ENCODE data around the gene MYOZ2.

DNA sequence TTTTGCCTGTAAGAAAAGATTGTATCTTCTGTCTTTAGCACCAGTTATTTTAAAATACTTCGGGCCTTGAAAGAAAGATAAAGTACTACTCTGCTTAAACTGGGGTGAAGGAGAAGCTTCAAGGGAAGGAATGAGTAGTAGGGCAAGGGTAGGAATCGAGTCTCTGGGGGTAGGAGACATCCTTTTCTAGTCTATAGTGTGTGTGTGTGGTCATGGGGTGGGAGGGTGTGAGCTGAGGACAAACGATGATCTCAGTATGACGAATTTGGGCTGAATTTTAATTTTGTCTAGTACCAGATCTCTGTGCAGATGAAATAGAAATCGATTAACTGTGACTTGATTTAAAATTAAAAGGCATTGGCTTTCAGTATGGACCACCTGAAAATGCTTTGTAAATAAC, 3.3 kb upstream of the MYOZ2 start:
- TF ChIP-seq, protein P1, sequence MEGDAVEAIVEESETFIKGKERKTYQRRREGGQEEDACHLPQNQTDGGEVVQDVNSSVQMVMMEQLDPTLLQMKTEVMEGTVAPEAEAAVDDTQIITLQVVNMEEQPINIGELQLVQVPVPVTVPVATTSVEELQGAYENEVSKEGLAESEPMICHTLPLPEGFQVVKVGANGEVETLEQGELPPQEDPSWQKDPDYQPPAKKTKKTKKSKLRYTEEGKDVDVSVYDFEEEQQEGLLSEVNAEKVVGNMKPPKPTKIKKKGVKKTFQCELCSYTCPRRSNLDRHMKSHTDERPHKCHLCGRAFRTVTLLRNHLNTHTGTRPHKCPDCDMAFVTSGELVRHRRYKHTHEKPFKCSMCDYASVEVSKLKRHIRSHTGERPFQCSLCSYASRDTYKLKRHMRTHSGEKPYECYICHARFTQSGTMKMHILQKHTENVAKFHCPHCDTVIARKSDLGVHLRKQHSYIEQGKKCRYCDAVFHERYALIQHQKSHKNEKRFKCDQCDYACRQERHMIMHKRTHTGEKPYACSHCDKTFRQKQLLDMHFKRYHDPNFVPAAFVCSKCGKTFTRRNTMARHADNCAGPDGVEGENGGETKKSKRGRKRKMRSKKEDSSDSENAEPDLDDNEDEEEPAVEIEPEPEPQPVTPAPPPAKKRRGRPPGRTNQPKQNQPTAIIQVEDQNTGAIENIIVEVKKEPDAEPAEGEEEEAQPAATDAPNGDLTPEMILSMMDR (tag by site-specific recombination; IDR thresholded peaks at IDR 0.05) = no peak
- no peak for TF ChIP-seq ZNF23 (tag by site-specific recombination; IDR thresholded peaks at IDR 0.05; ENCODE audit: borderline replicate concordance)
- TF ChIP-seq MEIS1 (CRISPR knock-in tag; IDR thresholded peaks at IDR 0.05; ENCODE audit: borderline replicate concordance) = no peak
- TF ChIP-seq ZNF335 (tag by site-specific recombination; conservative IDR thresholded peaks at IDR 0.05) = no peak
- TF ChIP-seq KLF1 (tag by site-specific recombination; IDR thresholded peaks at IDR 0.05) = no peak
- no peak for TF ChIP-seq HOXA7 (CRISPR knock-in tag; IDR thresholded peaks at IDR 0.05; ENCODE audit: borderline replicate concordance)
- no peak for TF ChIP-seq FEZF1 (tag by site-specific recombination; IDR thresholded peaks at IDR 0.05)
- TF ChIP-seq, protein P2, sequence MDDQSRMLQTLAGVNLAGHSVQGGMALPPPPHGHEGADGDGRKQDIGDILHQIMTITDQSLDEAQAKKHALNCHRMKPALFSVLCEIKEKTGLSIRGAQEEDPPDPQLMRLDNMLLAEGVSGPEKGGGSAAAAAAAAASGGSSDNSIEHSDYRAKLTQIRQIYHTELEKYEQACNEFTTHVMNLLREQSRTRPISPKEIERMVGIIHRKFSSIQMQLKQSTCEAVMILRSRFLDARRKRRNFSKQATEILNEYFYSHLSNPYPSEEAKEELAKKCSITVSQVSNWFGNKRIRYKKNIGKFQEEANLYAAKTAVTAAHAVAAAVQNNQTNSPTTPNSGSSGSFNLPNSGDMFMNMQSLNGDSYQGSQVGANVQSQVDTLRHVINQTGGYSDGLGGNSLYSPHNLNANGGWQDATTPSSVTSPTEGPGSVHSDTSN (CRISPR knock-in tag; IDR thresholded peaks at IDR 0.05) = no peak
- no peak for TF ChIP-seq BCL11B (tag by site-specific recombination; IDR thresholded peaks at IDR 0.05; ENCODE audit: low read depth)
- TF ChIP-seq, protein P3, sequence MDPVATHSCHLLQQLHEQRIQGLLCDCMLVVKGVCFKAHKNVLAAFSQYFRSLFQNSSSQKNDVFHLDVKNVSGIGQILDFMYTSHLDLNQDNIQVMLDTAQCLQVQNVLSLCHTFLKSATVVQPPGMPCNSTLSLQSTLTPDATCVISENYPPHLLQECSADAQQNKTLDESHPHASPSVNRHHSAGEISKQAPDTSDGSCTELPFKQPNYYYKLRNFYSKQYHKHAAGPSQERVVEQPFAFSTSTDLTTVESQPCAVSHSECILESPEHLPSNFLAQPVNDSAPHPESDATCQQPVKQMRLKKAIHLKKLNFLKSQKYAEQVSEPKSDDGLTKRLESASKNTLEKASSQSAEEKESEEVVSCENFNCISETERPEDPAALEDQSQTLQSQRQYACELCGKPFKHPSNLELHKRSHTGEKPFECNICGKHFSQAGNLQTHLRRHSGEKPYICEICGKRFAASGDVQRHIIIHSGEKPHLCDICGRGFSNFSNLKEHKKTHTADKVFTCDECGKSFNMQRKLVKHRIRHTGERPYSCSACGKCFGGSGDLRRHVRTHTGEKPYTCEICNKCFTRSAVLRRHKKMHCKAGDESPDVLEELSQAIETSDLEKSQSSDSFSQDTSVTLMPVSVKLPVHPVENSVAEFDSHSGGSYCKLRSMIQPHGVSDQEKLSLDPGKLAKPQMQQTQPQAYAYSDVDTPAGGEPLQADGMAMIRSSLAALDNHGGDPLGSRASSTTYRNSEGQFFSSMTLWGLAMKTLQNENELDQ (tag by site-specific recombination; IDR thresholded peaks at IDR 0.05; ENCODE audit: low read depth) = no peak
- TF ChIP-seq ZNF211 (tag by site-specific recombination; IDR thresholded peaks at IDR 0.05; ENCODE audit: low read depth) = no peak
- no peak for TF ChIP-seq MYNN (tag by site-specific recombination; IDR thresholded peaks at IDR 0.05; ENCODE audit: borderline replicate concordance)
